Stimulated activated CD8-positive, alpha-beta memory T cell treated with anti-CD3 and anti-CD28 coated beads, Interleukin-7, amount 100 ng/mL, for 4 hours (primary cell): Measurements from ENCODE around the gene LYPD6.
"Not testable (repeated sequence)": the region's sequence is repeated elsewhere in the genome, so short reads cannot be mapped to it uniquely, and the experiment has no call there.

Source experiments
- DNase-seq, 2 donors: peaks; one replicate each; pipeline ENCODE4 v3.0.0-alpha.2; 2020; ENCODE audit warnings: low read depth in 2 of 2

Gene LYPD6

GRCh38 chr2:149330127-149331022, at the start of gene LYPD6:
TSS of gene LYPD6 (plus strand) at chr2:149330587. CDS start at chr2:149437709, 107,122 bp downstream.
- DNase-seq: no peak

- DNase-seq: no peak
Measured at GRCh38 chr2:149281441-149281840, 48.9 kb upstream of the LYPD6 start.

- DNase-seq: no peak
Measured at GRCh38 chr2:149290662-149291061, 39.7 kb upstream of the LYPD6 start.

GRCh38 chr2:149291881-149292280, 38.5 kb upstream of the LYPD6 start:
- no peak for DNase-seq

GRCh38 chr2:149296031-149296430, 34.4 kb upstream of the LYPD6 start:
- no peak for DNase-seq

GRCh38 chr2:149307014-149307413, 23.4 kb upstream of the LYPD6 start:
- no peak for DNase-seq

- no peak for DNase-seq
Measured at GRCh38 chr2:149310349-149310748, 20.0 kb upstream of the LYPD6 start.

- no peak for DNase-seq
Measured at GRCh38 chr2:149312039-149312438, 18.3 kb upstream of the LYPD6 start.

- DNase-seq: no peak
Measured at GRCh38 chr2:149313512-149313972, 16.8 kb upstream of the LYPD6 start.

GRCh38 chr2:149314687-149315086, 15.7 kb upstream of the LYPD6 start:
- DNase-seq: no peak

GRCh38 chr2:149315461-149315860, 14.9 kb upstream of the LYPD6 start:
- DNase-seq: no peak

- not testable (repeated sequence) for DNase-seq
Measured at GRCh38 chr2:149318566-149318965, 11.8 kb upstream of the LYPD6 start.

GRCh38 chr2:149320362-149320761, 10.0 kb upstream of the LYPD6 start:
- no peak for DNase-seq

GRCh38 chr2:149329068-149329467, 1.3 kb upstream of the LYPD6 start:
- DNase-seq: no peak

- DNase-seq: no peak
Measured at GRCh38 chr2:149329489-149330126, 779 bp upstream of the LYPD6 start.

GRCh38 chr2:149331023-149331400, 625 bp downstream of the LYPD6 start:
- DNase-seq: no peak

GRCh38 chr2:149332364-149332763, 2.0 kb downstream of the LYPD6 start:
- no peak for DNase-seq

- DNase-seq: no peak
Measured at GRCh38 chr2:149333636-149334035, 3.2 kb downstream of the LYPD6 start.

GRCh38 chr2:149334156-149334555, 3.8 kb downstream of the LYPD6 start:
- no peak for DNase-seq

GRCh38 chr2:149339324-149339723, 8.9 kb downstream of the LYPD6 start:
- DNase-seq: no peak

GRCh38 chr2:149342509-149342908, 12.1 kb downstream of the LYPD6 start:
- no peak for DNase-seq

- DNase-seq: no peak
Measured at GRCh38 chr2:149344105-149344504, 13.7 kb downstream of the LYPD6 start.

- no peak for DNase-seq
Measured at GRCh38 chr2:149346272-149346671, 15.9 kb downstream of the LYPD6 start.
